ENCODE data around the gene CTNS.

CTNS gene

GRCh38 chr17:3678821-3679530, 42.4 kb downstream of the CTNS start:
- TF ChIP-seq TCF12 (IDR thresholded peaks at IDR 0.05; ENCODE audit: low read depth) (no peak), FOXM1 (IDR thresholded peaks at IDR 0.05; ENCODE audit: borderline replicate concordance, low read depth) (no peak), ZBTB7A (IDR thresholded peaks at IDR 0.05; ENCODE audit: low read depth) (no peak), TEAD4 (IDR thresholded peaks at IDR 0.05) (no peak), CREB1 (IDR thresholded peaks at IDR 0.05; ENCODE audit: low read depth) (no peak), REST (IDR thresholded peaks at IDR 0.05; ENCODE audit: low read depth) (no peak), RAD21 (IDR thresholded peaks at IDR 0.05; ENCODE audit: low read depth) (no peak), NFIC (IDR thresholded peaks at IDR 0.05) (no peak), EGR1 (IDR thresholded peaks at IDR 0.05) (no peak), MAX (IDR thresholded peaks at IDR 0.05) (no peak), TAF1 (IDR thresholded peaks at IDR 0.05; ENCODE audit: low read depth) (no peak), YY1 (IDR thresholded peaks at IDR 0.05; ENCODE audit: low read depth) (no peak), CEBPB (IDR thresholded peaks at IDR 0.05) (no peak), EP300 (IDR thresholded peaks at IDR 0.05; ENCODE audit: borderline replicate concordance) (no peak)
- TF ChIP-seq, protein P1, sequence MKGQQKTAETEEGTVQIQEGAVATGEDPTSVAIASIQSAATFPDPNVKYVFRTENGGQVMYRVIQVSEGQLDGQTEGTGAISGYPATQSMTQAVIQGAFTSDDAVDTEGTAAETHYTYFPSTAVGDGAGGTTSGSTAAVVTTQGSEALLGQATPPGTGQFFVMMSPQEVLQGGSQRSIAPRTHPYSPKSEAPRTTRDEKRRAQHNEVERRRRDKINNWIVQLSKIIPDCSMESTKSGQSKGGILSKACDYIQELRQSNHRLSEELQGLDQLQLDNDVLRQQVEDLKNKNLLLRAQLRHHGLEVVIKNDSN (IDR thresholded peaks at IDR 0.05) = no peak

GRCh38 chr17:3679531-3680126, 43.1 kb downstream of the CTNS start:
- TF ChIP-seq, protein P1 (IDR thresholded peaks at IDR 0.05) = no peak
- TF ChIP-seq EGR1 (IDR thresholded peaks at IDR 0.05) = no peak

GRCh38 chr17:3681057-3681456, 44.5 kb downstream of the CTNS start:
- no peak for TF ChIP-seq YY1 (IDR thresholded peaks at IDR 0.05; ENCODE audit: low read depth)
- TF ChIP-seq, protein P1 (IDR thresholded peaks at IDR 0.05) = no peak
- no peak for TF ChIP-seq EP300 (IDR thresholded peaks at IDR 0.05; ENCODE audit: borderline replicate concordance)
- no peak for TF ChIP-seq RAD21 (IDR thresholded peaks at IDR 0.05; ENCODE audit: low read depth)
- TF ChIP-seq TCF12 (IDR thresholded peaks at IDR 0.05; ENCODE audit: low read depth) = no peak
- no peak for TF ChIP-seq REST (IDR thresholded peaks at IDR 0.05; ENCODE audit: low read depth)
- no peak for TF ChIP-seq MAX (IDR thresholded peaks at IDR 0.05)
- TF ChIP-seq EGR1 (IDR thresholded peaks at IDR 0.05) = no peak
- no peak for TF ChIP-seq NFIC (IDR thresholded peaks at IDR 0.05)
- TF ChIP-seq ZBTB7A (IDR thresholded peaks at IDR 0.05; ENCODE audit: low read depth) = no peak
- no peak for TF ChIP-seq TEAD4 (IDR thresholded peaks at IDR 0.05)
- TF ChIP-seq TAF1 (IDR thresholded peaks at IDR 0.05; ENCODE audit: low read depth) = no peak
- no peak for TF ChIP-seq FOXM1 (IDR thresholded peaks at IDR 0.05; ENCODE audit: borderline replicate concordance, low read depth)
- TF ChIP-seq CEBPB (IDR thresholded peaks at IDR 0.05) = no peak

GRCh38 chr17:3681565-3681964, 45.0 kb downstream of the CTNS start:
- TF ChIP-seq NFIC (IDR thresholded peaks at IDR 0.05) (no peak), FOXM1 (IDR thresholded peaks at IDR 0.05; ENCODE audit: borderline replicate concordance, low read depth) (no peak), EP300 (IDR thresholded peaks at IDR 0.05; ENCODE audit: borderline replicate concordance) (no peak), CREB1 (IDR thresholded peaks at IDR 0.05; ENCODE audit: low read depth) (no peak), ZBTB7A (IDR thresholded peaks at IDR 0.05; ENCODE audit: low read depth) (no peak), CEBPB (IDR thresholded peaks at IDR 0.05) (no peak), TCF12 (IDR thresholded peaks at IDR 0.05; ENCODE audit: low read depth) (no peak), TEAD4 (IDR thresholded peaks at IDR 0.05) (no peak), MAX (IDR thresholded peaks at IDR 0.05) (no peak)
- TF ChIP-seq, protein P1 (IDR thresholded peaks at IDR 0.05) = no peak
